Mucosa of descending colon (tissue), 3 donors: Measurements from ENCODE around the gene TCF4. TPM values are rescaled to one million over a fixed set of nuclear protein-coding genes. Genes with fewer than 3 reads are reported as not detected.
A peak's percentile ranks its signal among the peaks of the same experiment; 100 is the strongest.

Experiments used
- ATAC-seq: fragments of 200-7000 bp; cut with Tn5 transposase; one replicate; pipeline ENCODE4 v1.9.1; 2020; ENCODE audit warnings: mild to moderate bottlenecking, moderate library complexity
- DNase-seq, 3 donors: peaks; one replicate each; pipeline ENCODE4 v3.0.0-alpha.2; 2020
- H3K36me3 ChIP-seq: fragments of 200-600 bp; one replicate; pipeline ENCODE4 v1.8.0; 2021; ENCODE audit warnings: low read depth, mild to moderate bottlenecking
- H3K4me1 ChIP-seq: fragments of 200-600 bp; one replicate; pipeline ENCODE4 v1.8.0; 2021; ENCODE audit warnings: low read depth, mild to moderate bottlenecking
- H3K4me3 ChIP-seq: fragments of 200-600 bp; one replicate; pipeline ENCODE4 v1.8.0; 2021; ENCODE audit warnings: mild to moderate bottlenecking
- H3K9me3 ChIP-seq: fragments of 200-600 bp; one replicate; pipeline ENCODE4 v1.8.0; 2021; ENCODE audit warnings: mild to moderate bottlenecking
- CTCF ChIP-seq: fragments of 200-600 bp; IDR thresholded peaks from one replicate; pipeline ENCODE4 v1.8.0; 2022; ENCODE audit warnings: antibody characterized with exemption, mild to moderate bottlenecking
- intact Hi-C, 2 donors: fragments of 100-400 bp; cut with DNase I in 1 of 2; cut with micrococcal nuclease in 1 of 2; formaldehyde crosslinking; loops; one replicate each; pipeline versions ENCODE4 v1.11.0 to v1.11.1; 2022; cut with DNase I, micrococcal nuclease
- total RNA-seq, 3 donors: library from RNA; stranded (reverse); fragmentation: NEBNext Ultra II Directional in 2 of 3; extraction: Animal tissue kit (Norgen Biotek cat#: 25700) in 2 of 3; gene quantifications; one replicate each; pipeline versions ENCODE4 v1.2.1 to v1.2.4, GENCODE V29; 2021 to 2023
- donor health status: DM: no; HTN: no; CAD: no; lungs with moderate emphysema.
- donor health status: DM: no; HTN: no; CAD: no.
- donor health status: DM: no; HTN: yes; CAD: no.

Gene TCF4
- total RNA-seq, 3 donors from 2014 or later = 20.7 to 88.2 (median 24.6) TPM

- no peaks in the 10 kb centered on the region for H3K9me3 ChIP-seq
- H3K4me1 ChIP-seq = no peaks in the 10 kb centered on the region
- peak; percentile 78 for ATAC-seq
- H3K4me3 ChIP-seq = no peak overlapping the region
- intact Hi-C loops = loop anchor here (10.0 kb wide), 3 partner anchors 359 to 1159 kb away; no protein-coding TSS in a partner anchor
- DNase-seq = peak; percentile 69 to 92 (median 82)
- H3K36me3 ChIP-seq = no peaks in the 10 kb centered on the region
- peak; percentile 68 for TF ChIP-seq CTCF
Measured at GRCh38 chr18:55415258-55415871, 172.6 kb downstream of the TCF4 start.

- Histone ChIP-seq H3K4me3 (no peak overlapping the region), H3K36me3 (no peaks in the 10 kb centered on the region), H3K9me3 (no peaks in the 10 kb centered on the region), H3K4me1 (no peaks in the 10 kb centered on the region)
- ATAC-seq (no peak), DNase-seq (no peak)
- intact Hi-C loops = loop anchor here (5.0 to 10.0 kb wide), 4 partner anchors 360 to 1163 kb away; no protein-coding TSS in a partner anchor
- no peak for TF ChIP-seq CTCF
Measured at GRCh38 chr18:55414475-55414874, 173.5 kb downstream of the TCF4 start.

- no peak overlapping the region for H3K4me3 ChIP-seq
- no peak for ATAC-seq
- H3K36me3 ChIP-seq = no peaks in the 10 kb centered on the region
- no peaks in the 10 kb centered on the region for H3K9me3 ChIP-seq
- no peak for TF ChIP-seq CTCF
- no peaks in the 10 kb centered on the region for H3K4me1 ChIP-seq
- no peak for DNase-seq
- intact Hi-C loops = loop anchor here (5.0 to 10.0 kb wide), 4 partner anchors 361 to 1164 kb away; no protein-coding TSS in a partner anchor
Measured at GRCh38 chr18:55413474-55413873, 174.5 kb downstream of the TCF4 start.

- H3K4me3 ChIP-seq = no peak overlapping the region
- ATAC-seq (no peak), DNase-seq (no peak)
- TF ChIP-seq CTCF = no peak
- H3K4me1 ChIP-seq = no peaks in the 10 kb centered on the region
- H3K36me3 ChIP-seq = no peaks in the 10 kb centered on the region
- no peaks in the 10 kb centered on the region for H3K9me3 ChIP-seq
- intact Hi-C loops = no loop called here
Measured at GRCh38 chr18:55407774-55408535, 180.0 kb downstream of the TCF4 start.

GRCh38 chr18:55407191-55407590 is 180.8 kb downstream of the TCF4 start:
- H3K36me3 ChIP-seq = no peaks in the 10 kb centered on the region
- TF ChIP-seq CTCF = no peak
- ATAC-seq (no peak), DNase-seq (no peak)
- H3K9me3 ChIP-seq = no peaks in the 10 kb centered on the region
- H3K4me3 ChIP-seq = no peak overlapping the region
- H3K4me1 ChIP-seq = no peaks in the 10 kb centered on the region
- intact Hi-C loops = no loop called here
